Prostate gland (tissue), 2 donors: ENCODE data around the gene MLANA.

Experiments
- POLR2A ChIP-seq: fragments of 450-650 bp; IDR thresholded peaks from one replicate; pipeline ENCODE4 v1.6.1; 2016; ENCODE audit warnings: antibody characterized with exemption, mild to moderate bottlenecking
- POLR2AphosphoS5 ChIP-seq: sonication (generic); formaldehyde crosslinking; IDR thresholded peaks from one replicate; pipeline ENCODE4 v1.6.1; 2017; ENCODE audit warnings: antibody characterized with exemption
- TF ChIP-seq, protein P1 (sequence below), 4 experiments: fragments of 200-600 bp in 2 of 4; fragments of 450-650 bp in 2 of 4; sonication (generic) in 2 of 4; IDR thresholded peaks; 1 replicate in 3 of 4; 2 replicates in 1 of 4; pipeline ENCODE4 v1.5.1; 2016 to 2019; ENCODE audit warnings: antibody characterized with exemption in 4 of 4, mild to moderate bottlenecking in 2 of 4, moderate library complexity in 2 of 4

GRCh38 chr9:5870020-5870339 lies 20.7 kb upstream of the MLANA start:
- TF ChIP-seq, protein P1, sequence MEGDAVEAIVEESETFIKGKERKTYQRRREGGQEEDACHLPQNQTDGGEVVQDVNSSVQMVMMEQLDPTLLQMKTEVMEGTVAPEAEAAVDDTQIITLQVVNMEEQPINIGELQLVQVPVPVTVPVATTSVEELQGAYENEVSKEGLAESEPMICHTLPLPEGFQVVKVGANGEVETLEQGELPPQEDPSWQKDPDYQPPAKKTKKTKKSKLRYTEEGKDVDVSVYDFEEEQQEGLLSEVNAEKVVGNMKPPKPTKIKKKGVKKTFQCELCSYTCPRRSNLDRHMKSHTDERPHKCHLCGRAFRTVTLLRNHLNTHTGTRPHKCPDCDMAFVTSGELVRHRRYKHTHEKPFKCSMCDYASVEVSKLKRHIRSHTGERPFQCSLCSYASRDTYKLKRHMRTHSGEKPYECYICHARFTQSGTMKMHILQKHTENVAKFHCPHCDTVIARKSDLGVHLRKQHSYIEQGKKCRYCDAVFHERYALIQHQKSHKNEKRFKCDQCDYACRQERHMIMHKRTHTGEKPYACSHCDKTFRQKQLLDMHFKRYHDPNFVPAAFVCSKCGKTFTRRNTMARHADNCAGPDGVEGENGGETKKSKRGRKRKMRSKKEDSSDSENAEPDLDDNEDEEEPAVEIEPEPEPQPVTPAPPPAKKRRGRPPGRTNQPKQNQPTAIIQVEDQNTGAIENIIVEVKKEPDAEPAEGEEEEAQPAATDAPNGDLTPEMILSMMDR (IDR thresholded peaks at IDR 0.05) = no peak
- TF ChIP-seq POLR2A = no peak
- no peak for TF ChIP-seq POLR2AphosphoS5
